Suprapubic skin (tissue), 4 donors: ENCODE measurements around the gene GALNT2. TPM values are rescaled to one million over a fixed set of nuclear protein-coding genes. Genes with fewer than 3 reads are reported as not detected.

Experiments used
- DNase-seq, 2 donors: peaks; one replicate each; pipeline ENCODE4 v3.0.0-alpha.2; 2019; ENCODE audit warnings: low spot score in 2 of 2
- H3K27ac ChIP-seq: fragments of 200-600 bp; sonication (generic); one replicate; pipeline ENCODE4 v1.5.1; 2019
- H3K27me3 ChIP-seq: fragments of 200-600 bp; sonication (generic); one replicate; pipeline ENCODE4 v1.5.1; 2019
- H3K36me3 ChIP-seq: fragments of 200-600 bp; sonication (generic); one replicate; pipeline ENCODE4 v1.5.1; 2019
- H3K4me1 ChIP-seq: fragments of 200-600 bp; sonication (generic); one replicate; pipeline ENCODE4 v1.5.1; 2019
- H3K4me3 ChIP-seq: fragments of 200-600 bp; sonication (generic); one replicate; pipeline ENCODE4 v1.5.1; 2019; ENCODE audit warnings: mild to moderate bottlenecking
- H3K9me3 ChIP-seq: fragments of 200-600 bp; sonication (generic); one replicate; pipeline ENCODE4 v1.5.1; 2019
- EP300 ChIP-seq: sonication (generic); formaldehyde crosslinking; IDR thresholded peaks from one replicate; pipeline ENCODE4 v1.6.1; 2017; ENCODE audit warnings: antibody characterized with exemption
- POLR2A ChIP-seq, 2 donors: fragments of 450-650 bp; IDR thresholded peaks; one replicate each; pipeline ENCODE4 v1.6.1; 2017; ENCODE audit warnings: antibody characterized with exemption in 2 of 2, mild to moderate bottlenecking in 2 of 2, moderate library complexity in 2 of 2
- POLR2AphosphoS5 ChIP-seq, 3 donors: sonication (generic); formaldehyde crosslinking; IDR thresholded peaks; one replicate each; pipeline ENCODE4 v1.6.1; 2017; ENCODE audit warnings: antibody characterized with exemption in 3 of 3
- WGBS: methylation state at CpG from one replicate; pipeline ENCODE4 v1.1.5; 2018; 5-methylcytosine and 5-hydroxymethylcytosine counted together
- total RNA-seq, 4 donors: library from RNA; depleted of rRNA; stranded (reverse); fragments of >200 nt; gene quantifications; one replicate each; pipeline ENCODE4 v1.1.0, GENCODE V29; 2016
- TF ChIP-seq, protein P1 (sequence below), 2 donors: fragments of 200-600 bp in 1 of 2; fragments of 450-650 bp in 1 of 2; sonication (generic) in 1 of 2; IDR thresholded peaks; one replicate each; pipeline ENCODE4 v1.5.1; 2016 to 2019; ENCODE audit warnings: antibody characterized with exemption in 2 of 2, mild to moderate bottlenecking in 1 of 2, moderate library complexity in 1 of 2

The GALNT2 gene
- total RNA-seq, 4 donors from 2014 or later: 24.1 to 40.2 (median 36.4) TPM

DNA sequence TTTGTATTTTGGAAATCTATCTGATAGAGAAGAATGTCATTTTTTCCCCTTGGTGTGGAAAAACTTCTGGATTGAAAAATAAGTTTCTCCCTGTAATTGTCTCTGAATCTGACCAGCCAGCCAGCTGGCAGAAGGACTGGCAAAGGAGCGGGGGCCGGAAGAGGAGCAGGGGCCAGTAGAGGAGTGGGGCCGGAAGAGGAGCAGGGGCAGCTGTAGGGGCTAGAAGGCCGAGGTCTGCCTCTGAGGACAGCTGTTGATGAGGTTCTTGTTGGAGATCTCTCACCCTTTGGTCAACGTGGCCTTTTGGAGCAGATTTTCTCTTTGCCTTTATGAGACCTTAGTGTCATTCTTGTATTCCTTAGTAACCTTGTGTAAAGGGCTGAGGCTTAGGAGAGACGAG, 121.8 kb downstream of the GALNT2 start:
- Histone ChIP-seq H3K4me1 (peaks cover 29% of the 10 kb centered on the region), H3K27ac (no peak overlapping the region), H3K27me3 (no peaks in the 10 kb centered on the region), H3K36me3 (no peaks in the 10 kb centered on the region), H3K4me3 (no peak overlapping the region), H3K9me3 (no peaks in the 10 kb centered on the region)
- no peak for TF ChIP-seq POLR2AphosphoS5 (IDR thresholded peaks at IDR 0.05)
- no peak for TF ChIP-seq POLR2A (IDR thresholded peaks at IDR 0.05)
- TF ChIP-seq EP300: no peak
- TF ChIP-seq, protein P1, sequence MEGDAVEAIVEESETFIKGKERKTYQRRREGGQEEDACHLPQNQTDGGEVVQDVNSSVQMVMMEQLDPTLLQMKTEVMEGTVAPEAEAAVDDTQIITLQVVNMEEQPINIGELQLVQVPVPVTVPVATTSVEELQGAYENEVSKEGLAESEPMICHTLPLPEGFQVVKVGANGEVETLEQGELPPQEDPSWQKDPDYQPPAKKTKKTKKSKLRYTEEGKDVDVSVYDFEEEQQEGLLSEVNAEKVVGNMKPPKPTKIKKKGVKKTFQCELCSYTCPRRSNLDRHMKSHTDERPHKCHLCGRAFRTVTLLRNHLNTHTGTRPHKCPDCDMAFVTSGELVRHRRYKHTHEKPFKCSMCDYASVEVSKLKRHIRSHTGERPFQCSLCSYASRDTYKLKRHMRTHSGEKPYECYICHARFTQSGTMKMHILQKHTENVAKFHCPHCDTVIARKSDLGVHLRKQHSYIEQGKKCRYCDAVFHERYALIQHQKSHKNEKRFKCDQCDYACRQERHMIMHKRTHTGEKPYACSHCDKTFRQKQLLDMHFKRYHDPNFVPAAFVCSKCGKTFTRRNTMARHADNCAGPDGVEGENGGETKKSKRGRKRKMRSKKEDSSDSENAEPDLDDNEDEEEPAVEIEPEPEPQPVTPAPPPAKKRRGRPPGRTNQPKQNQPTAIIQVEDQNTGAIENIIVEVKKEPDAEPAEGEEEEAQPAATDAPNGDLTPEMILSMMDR (IDR thresholded peaks at IDR 0.05): no peak
- 81% methylated on average over 6 of the region's 6 CpGs for WGBS
- DNase-seq: no peak

DNA sequence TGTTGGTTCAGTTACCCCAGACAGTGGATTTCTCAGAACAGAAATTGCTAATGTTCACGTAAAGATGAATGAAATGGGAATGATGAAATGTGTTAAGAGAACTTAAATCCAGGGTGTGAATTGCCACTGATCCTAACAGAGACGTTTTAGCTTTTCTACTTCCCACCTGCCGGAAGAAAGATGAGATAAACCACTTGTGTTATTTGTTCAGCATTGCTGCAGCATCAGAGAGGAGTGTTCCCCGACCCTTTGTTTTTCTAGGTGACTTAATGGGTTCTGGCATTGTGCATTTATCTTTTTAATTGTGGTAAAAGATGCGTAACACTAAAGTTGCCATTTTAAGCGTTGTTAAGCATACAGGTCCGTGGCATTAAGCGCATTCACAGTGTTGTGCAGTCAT, 122.3 kb downstream of the GALNT2 start:
- H3K36me3 ChIP-seq: no peaks in the 10 kb centered on the region
- H3K4me1 ChIP-seq: peaks cover 29% of the 10 kb centered on the region
- H3K4me3 ChIP-seq: no peak overlapping the region
- 93% methylated on average over 8 of the region's 8 CpGs for WGBS
- H3K9me3 ChIP-seq: no peaks in the 10 kb centered on the region
- no peaks in the 10 kb centered on the region for H3K27me3 ChIP-seq
- no peak for DNase-seq
- TF ChIP-seq, protein P1 (IDR thresholded peaks at IDR 0.05): no peak
- TF ChIP-seq POLR2A (IDR thresholded peaks at IDR 0.05) (no peak), POLR2AphosphoS5 (IDR thresholded peaks at IDR 0.05) (no peak), EP300 (no peak)
- H3K27ac ChIP-seq: no peak overlapping the region

DNA sequence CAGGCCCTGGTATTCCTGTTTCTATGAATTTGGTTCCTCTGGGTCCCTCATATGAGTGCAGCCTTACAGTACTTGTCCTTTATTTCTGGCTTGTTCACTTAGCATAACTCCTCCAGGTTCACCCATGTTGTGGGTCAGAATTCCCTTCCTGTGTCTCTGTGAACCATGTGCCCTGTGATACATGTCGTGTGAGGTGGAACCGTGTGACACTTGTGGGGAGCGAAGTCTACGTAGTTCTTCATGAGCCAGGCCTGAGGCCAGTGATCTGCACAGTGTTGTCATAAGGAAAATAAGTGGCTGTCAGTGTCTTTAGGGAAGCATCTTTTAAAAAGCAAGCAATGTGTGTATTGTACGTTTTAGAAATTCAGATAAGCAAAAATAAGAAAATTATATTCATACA, 122.8 kb downstream of the GALNT2 start:
- Histone ChIP-seq H3K36me3 (no peaks in the 10 kb centered on the region), H3K4me3 (no peak overlapping the region), H3K9me3 (no peaks in the 10 kb centered on the region), H3K27me3 (no peaks in the 10 kb centered on the region), H3K4me1 (peaks cover 29% of the 10 kb centered on the region), H3K27ac (no peak overlapping the region)
- no peak for DNase-seq
- WGBS: 92% methylated on average over 5 of the region's 5 CpGs
- no peak for TF ChIP-seq POLR2A (IDR thresholded peaks at IDR 0.05)
- TF ChIP-seq, protein P1 (IDR thresholded peaks at IDR 0.05): no peak
- TF ChIP-seq POLR2AphosphoS5 (IDR thresholded peaks at IDR 0.05): no peak
- no peak for TF ChIP-seq EP300

DNA sequence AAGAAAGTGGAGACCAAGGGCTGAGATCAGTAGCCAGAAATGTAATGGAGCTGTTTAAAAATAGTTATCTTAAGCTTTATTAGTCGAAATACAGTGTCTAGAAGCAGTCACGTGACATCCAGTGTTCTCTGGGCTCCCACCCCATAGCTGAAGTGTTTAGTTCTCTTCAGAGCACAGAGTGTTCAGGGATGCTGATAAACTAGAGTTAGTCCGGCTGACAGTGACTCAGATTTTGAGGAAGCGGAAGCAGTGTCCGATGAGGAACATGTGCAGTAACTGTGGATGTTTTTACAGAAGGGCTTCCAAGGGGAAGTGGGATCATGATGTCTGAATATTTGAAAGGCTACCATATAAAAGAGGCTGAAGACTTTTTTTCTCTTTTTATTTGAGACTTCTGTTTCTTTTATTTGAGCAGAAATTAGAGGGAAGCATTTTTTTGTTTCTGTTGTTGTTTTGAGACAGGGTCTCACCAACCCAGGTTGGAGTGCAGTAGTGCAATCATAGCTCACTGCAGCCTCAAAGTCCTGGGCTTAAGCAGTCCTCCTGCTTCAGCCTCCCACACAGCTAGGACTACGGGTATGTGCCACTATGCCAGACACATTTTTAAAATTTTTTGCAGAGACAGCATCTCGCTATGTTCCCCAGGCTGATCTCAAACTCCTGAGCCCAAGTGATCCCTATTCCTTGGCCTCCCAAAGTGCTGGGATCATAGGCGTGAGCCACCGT, 124.2 kb downstream of the GALNT2 start:
- H3K36me3 ChIP-seq: no peaks in the 10 kb centered on the region
- 77% methylated on average over 9 of the region's 9 CpGs for WGBS
- DNase-seq: no peak
- peak overlapping the region; percentile 39 for H3K27ac ChIP-seq
- TF ChIP-seq, protein P1 (IDR thresholded peaks at IDR 0.05): no peak
- TF ChIP-seq POLR2A (IDR thresholded peaks at IDR 0.05) (no peak), EP300 (no peak), POLR2AphosphoS5 (IDR thresholded peaks at IDR 0.05) (no peak)
- no peaks in the 10 kb centered on the region for H3K27me3 ChIP-seq
- no peak overlapping the region for H3K4me3 ChIP-seq
- H3K9me3 ChIP-seq: no peaks in the 10 kb centered on the region
- H3K4me1 ChIP-seq: peaks cover 20% of the 10 kb centered on the region

DNA sequence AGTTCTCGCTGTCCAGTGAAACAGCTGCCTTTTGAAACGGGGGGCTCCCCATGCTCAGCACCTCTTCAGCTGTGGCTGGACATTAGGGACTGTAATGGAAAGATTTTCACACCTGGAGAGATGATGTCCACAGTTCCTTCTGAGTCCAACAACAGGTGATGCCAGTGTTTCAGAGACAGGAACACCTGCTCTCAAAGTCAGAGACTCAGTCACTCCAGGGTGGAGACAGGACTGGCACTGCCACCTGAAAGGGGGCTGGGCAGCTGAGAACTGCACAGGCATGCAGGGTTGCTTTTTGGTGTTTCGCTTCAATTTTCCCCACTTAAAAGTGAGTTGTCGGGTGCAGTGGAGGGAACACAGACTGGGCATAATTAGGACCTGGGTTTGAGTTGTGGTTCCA, 124.8 kb downstream of the GALNT2 start:
- Histone ChIP-seq H3K4me3 (no peak overlapping the region), H3K27me3 (no peaks in the 10 kb centered on the region), H3K27ac (peak overlapping the region; percentile 16), H3K9me3 (no peaks in the 10 kb centered on the region), H3K36me3 (no peaks in the 10 kb centered on the region), H3K4me1 (peaks cover 13% of the 10 kb centered on the region)
- no peak for DNase-seq
- WGBS: 91% methylated on average over 4 of the region's 4 CpGs
- TF ChIP-seq POLR2A (IDR thresholded peaks at IDR 0.05): no peak
- TF ChIP-seq POLR2AphosphoS5 (IDR thresholded peaks at IDR 0.05): no peak
- TF ChIP-seq, protein P1 (IDR thresholded peaks at IDR 0.05): no peak
- TF ChIP-seq EP300: no peak
